Skeletal muscle tissue (tissue), 4 donors: ENCODE measurements around the gene CYP11A1. TPM values are rescaled to one million over a fixed set of nuclear protein-coding genes. Genes with fewer than 3 reads are reported as not detected.

ENCODE experiments used
- H3K27ac ChIP-seq: one replicate; pipeline ENCODE4 v1.7.0; 2013; ENCODE audit warnings: mild to moderate bottlenecking, low read depth, low read length, inconsistent platforms
- H3K27me3 ChIP-seq, 3 donors: one replicate each; pipeline ENCODE4 v1.7.0; 2013; ENCODE audit warnings: low read length in 3 of 3; ENCODE audit not compliant: control insufficient read depth in 3 of 3, insufficient read depth in 3 of 3
- H3K36me3 ChIP-seq, 3 donors: one replicate each; pipeline ENCODE4 v1.7.0; 2013; ENCODE audit warnings: low read length in 3 of 3; ENCODE audit not compliant: control insufficient read depth in 3 of 3, insufficient read depth in 3 of 3
- H3K4me1 ChIP-seq, 3 donors: one replicate each; pipeline ENCODE4 v1.7.0; 2013; ENCODE audit warnings: low read length in 3 of 3, mild to moderate bottlenecking in 3 of 3; ENCODE audit not compliant: control insufficient read depth in 3 of 3, insufficient read depth in 3 of 3
- H3K4me3 ChIP-seq, 3 donors: one replicate each; pipeline ENCODE4 v1.7.0; 2013; ENCODE audit warnings: low read length in 3 of 3
- H3K9ac ChIP-seq, 3 donors: one replicate each; pipeline ENCODE4 v1.7.0; 2013; ENCODE audit warnings: low read length in 3 of 3, mild to moderate bottlenecking in 3 of 3, moderate library complexity in 2 of 3, low read depth in 1 of 3
- H3K9me3 ChIP-seq, 3 donors: one replicate each; pipeline ENCODE4 v1.7.0; 2013; ENCODE audit warnings: low read length in 3 of 3; ENCODE audit not compliant: control insufficient read depth in 3 of 3
- total RNA-seq: library from RNA; depleted of rRNA; stranded (reverse); fragments of >200 nt; gene quantifications from one replicate; pipeline ENCODE4 v1.2.3, GENCODE V29; 2014
- donor health status: Osteomylitis.

The CYP11A1 gene
- total RNA-seq, 1 donor from 2014 or later, result 0.52 TPM

- H3K4me1 ChIP-seq, result no peaks in the 10 kb centered on the region
- H3K27ac ChIP-seq, result no peak overlapping the region
These were observed 15.8 kb downstream of the CYP11A1 start for GRCh38 chr15:74351670-74352069.

GRCh38 chr15:74350295-74351275, 16.9 kb downstream of the CYP11A1 start:
- Histone ChIP-seq H3K9me3 (no peaks in the 10 kb centered on the region), H3K4me1 (no peaks in the 10 kb centered on the region), H3K4me3 (no peak overlapping the region), H3K27ac (no peak overlapping the region), H3K36me3 (no peaks in the 10 kb centered on the region), H3K27me3 (peaks cover 0 to 4% (median 2%) of the 10 kb centered on the region in 3 donors), H3K9ac (no peak overlapping the region)

More at GRCh38 chr15:74351670-74352069, 15.8 kb downstream of the CYP11A1 start:
- H3K27me3 ChIP-seq, result peaks cover 0 to 3% (median 2%) of the 10 kb centered on the region in 3 donors
- H3K9me3 ChIP-seq, result no peaks in the 10 kb centered on the region
- no peaks in the 10 kb centered on the region for H3K36me3 ChIP-seq
- H3K4me3 ChIP-seq, result no peak overlapping the region
- no peak overlapping the region for H3K9ac ChIP-seq

- no peak overlapping the region for H3K4me3 ChIP-seq
- H3K9me3 ChIP-seq, result no peaks in the 10 kb centered on the region
- no peaks in the 10 kb centered on the region for H3K36me3 ChIP-seq
- H3K4me1 ChIP-seq, result no peaks in the 10 kb centered on the region
- peaks cover 0 to 15% (median 0%) of the 10 kb centered on the region in 3 donors for H3K27me3 ChIP-seq
- H3K9ac ChIP-seq, result no peak overlapping the region
- no peak overlapping the region for H3K27ac ChIP-seq
These were observed 18.1 kb downstream of the CYP11A1 start for GRCh38 chr15:74349241-74349778.

GRCh38 chr15:74347757-74348250, 19.6 kb downstream of the CYP11A1 start:
- Histone ChIP-seq H3K9me3 (no peaks in the 10 kb centered on the region), H3K4me1 (no peaks in the 10 kb centered on the region), H3K4me3 (no peak overlapping the region), H3K36me3 (no peaks in the 10 kb centered on the region), H3K27me3 (peaks cover 0 to 15% (median 0%) of the 10 kb centered on the region in 3 donors), H3K27ac (no peak overlapping the region), H3K9ac (no peak overlapping the region)

GRCh38 chr15:74345051-74345450, 22.4 kb downstream of the CYP11A1 start:
- H3K27ac ChIP-seq, result no peak overlapping the region
- H3K4me3 ChIP-seq, result no peak overlapping the region
- no peaks in the 10 kb centered on the region for H3K36me3 ChIP-seq
- H3K27me3 ChIP-seq, result peaks cover 0 to 12% (median 0%) of the 10 kb centered on the region in 3 donors
- no peaks in the 10 kb centered on the region for H3K9me3 ChIP-seq
- H3K4me1 ChIP-seq, result no peaks in the 10 kb centered on the region
- H3K9ac ChIP-seq, result no peak overlapping the region

- Histone ChIP-seq H3K4me1 (no peaks in the 10 kb centered on the region), H3K27me3 (peaks cover 0 to 12% (median 0%) of the 10 kb centered on the region in 3 donors), H3K27ac (no peak overlapping the region), H3K9ac (no peak overlapping the region), H3K9me3 (no peaks in the 10 kb centered on the region), H3K4me3 (no peak overlapping the region), H3K36me3 (no peaks in the 10 kb centered on the region)
These were observed 23.7 kb downstream of the CYP11A1 start for GRCh38 chr15:74343797-74344127.

- H3K27me3 ChIP-seq, result peaks cover 0 to 12% (median 0%) of the 10 kb centered on the region in 3 donors
- H3K36me3 ChIP-seq, result no peaks in the 10 kb centered on the region
- H3K9ac ChIP-seq, result no peak overlapping the region
- no peak overlapping the region for H3K4me3 ChIP-seq
- no peaks in the 10 kb centered on the region for H3K4me1 ChIP-seq
- H3K9me3 ChIP-seq, result no peaks in the 10 kb centered on the region
- no peak overlapping the region for H3K27ac ChIP-seq
These were observed 24.2 kb downstream of the CYP11A1 start for GRCh38 chr15:74343127-74343796.

- no peaks in the 10 kb centered on the region for H3K9me3 ChIP-seq
- no peaks in the 10 kb centered on the region for H3K4me1 ChIP-seq
- peaks cover 0 to 7% (median 0%) of the 10 kb centered on the region in 3 donors for H3K27me3 ChIP-seq
- H3K36me3 ChIP-seq, result no peaks in the 10 kb centered on the region
- no peak overlapping the region for H3K9ac ChIP-seq
- H3K4me3 ChIP-seq, result no peak overlapping the region
- H3K27ac ChIP-seq, result no peak overlapping the region
These were observed 27.3 kb downstream of the CYP11A1 start for GRCh38 chr15:74340150-74340549.

- Histone ChIP-seq H3K27ac (no peak overlapping the region), H3K9me3 (no peaks in the 10 kb centered on the region), H3K4me1 (no peaks in the 10 kb centered on the region), H3K27me3 (peaks cover 0 to 7% (median 0%) of the 10 kb centered on the region in 3 donors), H3K4me3 (no peak overlapping the region), H3K36me3 (no peaks in the 10 kb centered on the region), H3K9ac (no peak overlapping the region)
These were observed 28.1 kb downstream of the CYP11A1 start for GRCh38 chr15:74339371-74339770.
